NCI-H2107 treated with DMSO at 0.1 percent for 48 hours (cell line): ENCODE measurements around the gene MMP1.

Experiments
- DNase-seq: peaks from one replicate; lab custom pipeline; 2025; ENCODE audit not compliant: unreplicated experiment; lab: John Stamatoyannopoulos, UW

Gene MMP1

GRCh38 chr11:102798012-102798746, at the start of gene MMP1:
TSS of gene MMP1 (minus strand) at chr11:102798160. CDS start at chr11:102798092, 68 bp downstream.
- DNase-seq, result no peak

GRCh38 chr11:102846292-102846691, 48.3 kb upstream of the MMP1 start:
- no peak for DNase-seq

DNA sequence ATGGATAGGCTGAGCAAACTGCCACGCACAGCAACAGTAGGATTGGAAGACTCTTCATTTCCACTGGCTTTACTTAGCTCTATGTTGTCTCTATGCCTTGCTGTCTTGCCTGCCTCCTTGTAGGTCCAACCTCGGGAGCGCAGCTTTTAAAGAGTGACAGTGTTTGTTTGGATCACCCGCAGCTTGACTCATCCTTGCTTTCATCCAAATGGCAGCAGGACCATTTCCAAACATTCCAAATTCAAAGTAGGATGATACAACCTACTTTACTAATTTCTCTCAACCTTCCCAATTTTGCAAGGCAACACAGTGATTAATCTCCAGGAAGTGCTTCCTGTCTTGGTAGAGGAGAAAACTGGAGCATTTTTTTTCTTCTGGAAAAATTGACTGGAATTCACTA, 45.5 kb upstream of the MMP1 start, which contains the start of gene MMP3:
TSS of gene MMP3 (minus strand) at position 121 of the 400 bp plus-strand sequence. CDS start at position 58, 63 bp downstream.
- DNase-seq, result no peak

DNA sequence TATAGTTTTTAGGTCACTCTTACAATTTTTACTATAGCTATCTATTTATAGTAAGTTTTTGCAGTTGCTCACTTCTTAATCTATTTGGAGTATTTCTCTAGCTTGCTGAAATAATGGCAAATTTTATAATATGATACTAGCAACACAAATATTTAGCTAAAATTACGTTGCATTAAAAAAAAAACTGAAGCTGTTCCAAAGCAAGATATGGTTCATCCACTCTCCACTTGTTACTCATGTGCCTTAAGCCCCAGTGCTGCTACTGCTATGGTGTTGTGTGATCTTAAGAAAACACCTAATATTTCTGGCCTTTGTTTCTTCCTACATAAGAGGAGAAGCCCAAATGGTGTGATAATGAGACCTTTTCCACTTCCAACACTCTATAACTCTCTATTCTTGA, 45.0 kb upstream of the MMP1 start:
- no peak for DNase-seq

DNA sequence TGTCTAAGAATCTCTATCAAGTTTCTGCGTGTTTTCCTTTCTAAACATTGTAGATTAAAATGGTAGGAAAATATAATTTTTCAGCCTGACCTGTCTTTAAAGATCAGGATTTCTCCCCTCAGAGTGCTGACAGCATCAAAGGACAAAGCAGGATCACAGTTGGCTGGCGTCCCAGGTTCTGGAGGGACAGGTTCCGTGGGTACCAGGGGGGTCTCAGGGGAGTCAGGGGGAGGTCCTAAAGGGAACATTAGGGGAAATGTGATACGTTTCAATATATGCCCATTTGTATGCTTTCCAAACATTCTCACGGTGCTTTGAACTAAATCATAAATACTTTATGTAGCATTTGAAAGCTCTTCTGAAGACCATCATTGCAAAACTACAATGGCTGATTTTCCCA, 42.1 kb upstream of the MMP1 start:
- no peak for DNase-seq

GRCh38 chr11:102837646-102838045, 39.7 kb upstream of the MMP1 start:
- DNase-seq, result no peak

- no peak for DNase-seq
Measured at GRCh38 chr11:102837156-102837555, 39.2 kb upstream of the MMP1 start.

- no peak for DNase-seq
Measured at GRCh38 chr11:102836290-102836875, 38.4 kb upstream of the MMP1 start.

GRCh38 chr11:102833731-102834130, 35.8 kb upstream of the MMP1 start:
- no peak for DNase-seq

DNA sequence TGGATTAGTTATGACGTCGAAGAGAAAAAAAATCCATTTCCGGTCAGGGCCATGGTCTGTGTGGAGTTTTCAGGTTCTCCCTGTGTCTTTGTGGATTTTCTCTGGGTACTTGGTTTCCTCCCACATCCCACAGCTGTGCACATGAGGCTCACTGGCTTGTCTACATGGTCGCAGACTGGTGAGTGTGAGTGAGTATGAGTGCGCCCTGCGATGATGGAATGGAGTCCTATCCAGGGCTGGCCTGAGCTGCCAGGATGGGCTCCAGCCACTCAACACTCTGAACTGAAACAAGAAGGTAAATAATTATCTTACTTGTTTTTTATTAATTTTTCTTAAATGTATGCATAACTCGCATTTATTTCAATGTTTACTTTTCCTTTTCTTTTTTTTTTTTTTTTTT, 34.7 kb upstream of the MMP1 start:
- DNase-seq, result no peak

GRCh38 chr11:102831489-102832440, 33.8 kb upstream of the MMP1 start:
- no peak for DNase-seq

GRCh38 chr11:102831128-102831488, 33.1 kb upstream of the MMP1 start:
- DNase-seq, result no peak

DNA sequence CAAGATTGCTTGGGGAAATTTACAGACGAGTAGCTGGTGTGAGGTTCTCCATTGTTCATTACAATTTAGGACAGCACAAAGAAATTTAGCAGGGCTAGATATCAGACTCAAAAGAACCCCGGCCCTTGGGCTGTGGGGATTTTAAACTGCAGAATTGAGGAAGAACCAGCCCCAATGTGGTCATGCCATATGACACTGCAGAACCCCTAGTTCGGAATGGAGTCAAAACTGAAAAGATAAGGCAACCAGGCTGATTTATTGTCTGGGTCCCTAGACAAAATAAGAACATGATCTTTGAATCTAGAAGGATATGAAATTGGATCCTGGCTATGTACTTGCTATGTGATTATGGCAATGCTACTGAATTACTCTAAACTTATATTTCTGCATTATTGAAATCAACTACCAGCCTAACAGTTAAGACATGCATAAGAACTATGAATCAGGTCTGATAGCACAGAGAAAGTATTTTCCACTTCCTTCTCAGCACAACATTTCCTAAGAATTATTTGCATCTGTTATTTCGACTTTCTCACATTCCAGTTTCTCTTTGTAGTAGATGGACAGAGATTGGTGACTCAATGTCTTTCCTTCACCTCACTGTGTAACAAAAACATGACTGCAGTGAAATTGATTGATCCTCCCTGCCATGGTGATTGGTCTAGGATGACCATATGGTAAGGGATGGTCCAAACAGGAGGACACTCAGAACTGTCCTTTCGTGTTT, 32.2 kb upstream of the MMP1 start:
- no peak for DNase-seq

DNA sequence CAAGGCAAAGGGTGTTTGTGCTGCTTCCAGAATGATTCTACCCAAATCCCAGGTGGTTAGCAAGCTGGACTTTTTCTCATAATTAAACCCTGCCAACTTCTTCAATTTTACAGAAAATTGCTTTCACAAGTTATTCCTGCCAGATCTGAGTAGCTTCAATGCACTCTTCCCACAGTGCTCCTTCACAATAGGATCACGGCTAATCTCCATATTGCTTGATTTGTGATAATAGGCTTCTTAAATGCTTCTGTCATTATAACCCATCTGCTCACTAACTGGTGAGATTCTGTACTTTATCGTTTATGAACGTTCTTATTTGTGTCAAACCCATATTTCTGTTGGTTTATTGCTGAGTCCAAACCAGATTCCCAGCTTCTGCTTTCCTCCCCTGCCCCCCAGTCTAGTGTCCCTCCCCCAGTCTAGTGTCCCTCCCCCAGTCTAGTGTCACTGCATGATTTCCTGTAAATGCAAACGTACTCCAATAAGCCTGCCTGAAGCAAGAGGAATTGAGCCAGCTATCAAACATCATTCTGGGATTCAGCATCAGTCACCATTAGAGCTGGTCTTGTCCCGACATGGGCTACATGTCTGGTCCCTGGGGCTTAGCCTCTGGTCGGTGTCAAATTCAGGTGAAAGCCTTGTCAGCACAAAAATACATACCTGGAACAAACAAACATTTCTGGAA, 31.5 kb upstream of the MMP1 start:
- no peak for DNase-seq

GRCh38 chr11:102824556-102824955, 26.6 kb upstream of the MMP1 start:
- no peak for DNase-seq

- no peak for DNase-seq
Measured at GRCh38 chr11:102819491-102819890, 21.5 kb upstream of the MMP1 start.

DNA sequence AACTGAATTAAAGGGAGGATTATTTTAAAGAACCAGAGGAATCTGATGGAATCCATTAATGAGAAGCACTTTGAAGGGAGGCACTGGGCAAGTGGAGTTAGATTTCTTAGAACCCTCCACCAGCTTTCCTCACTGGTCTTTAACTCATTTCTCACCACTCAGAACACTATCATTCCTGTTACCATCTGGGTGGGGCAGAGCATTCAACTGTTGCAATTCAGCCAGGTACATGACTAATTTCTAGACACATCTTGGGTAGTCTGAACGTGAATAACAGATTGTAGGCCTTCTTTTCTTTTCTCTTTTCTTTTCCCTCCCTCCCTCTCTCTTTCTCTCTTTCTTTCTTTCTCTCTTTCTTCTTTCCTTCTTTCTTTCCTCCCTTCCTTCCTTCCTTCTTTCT, 15.5 kb upstream of the MMP1 start:
- no peak for DNase-seq

DNA sequence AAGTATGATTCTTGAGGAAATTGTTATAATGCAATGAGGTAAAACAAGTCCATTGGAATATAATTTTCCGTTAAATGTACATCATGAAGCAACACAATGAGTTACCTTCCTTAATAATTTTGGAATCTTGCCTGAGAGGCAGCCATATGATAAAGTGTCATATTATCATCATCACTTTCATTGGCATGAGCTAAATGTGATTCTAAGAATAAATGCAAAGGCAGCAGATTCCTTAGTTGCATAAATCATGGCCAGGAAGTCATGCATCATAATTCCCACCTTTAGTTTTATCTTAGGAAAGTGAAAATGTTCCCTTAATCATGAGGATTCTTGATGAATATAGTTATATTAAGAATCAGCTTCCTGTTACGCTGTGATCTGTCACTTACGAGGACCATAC, 14.2 kb upstream of the MMP1 start:
- no peak for DNase-seq

DNA sequence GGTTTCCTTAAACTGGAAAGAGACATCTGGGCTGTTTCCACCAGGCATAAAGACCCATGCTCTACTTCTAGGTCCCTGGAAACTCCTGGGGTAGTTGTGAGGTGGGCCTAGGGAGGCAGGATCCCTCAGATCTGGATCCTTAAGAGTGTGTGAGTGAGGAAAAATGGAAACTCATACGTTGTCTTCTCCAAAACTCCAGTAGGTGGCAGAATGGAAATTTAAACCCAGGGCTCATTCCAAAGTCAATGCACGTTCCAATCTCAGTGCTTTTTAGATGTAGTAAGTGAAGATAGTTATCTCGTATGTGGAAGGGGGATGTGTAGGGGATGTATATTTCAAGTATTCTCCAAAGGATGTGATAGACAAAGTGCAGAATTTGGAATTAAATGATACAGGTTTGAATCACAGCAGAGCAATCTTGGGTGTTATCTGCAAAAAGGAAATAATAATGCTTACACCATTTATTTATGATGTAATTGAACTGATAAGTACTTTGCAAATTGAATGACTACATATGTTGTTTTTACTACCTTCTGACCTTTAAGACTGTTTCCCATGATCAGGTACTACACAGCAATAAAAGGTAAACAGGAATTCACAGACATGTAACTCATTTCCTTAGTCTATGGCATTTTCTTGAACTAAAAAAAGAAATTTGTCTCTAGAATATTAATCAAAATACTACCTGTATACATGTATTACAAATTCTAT, 13.1 kb upstream of the MMP1 start:
- no peak for DNase-seq

- no peak for DNase-seq
Measured at GRCh38 chr11:102809971-102810370, 12.0 kb upstream of the MMP1 start.
